GM12873 (cell line): ENCODE measurements around the gene SLC30A3.
A peak's percentile ranks its signal among the peaks of the same experiment; 100 is the strongest.

ENCODE experiments used
- TF ChIP-seq, protein P1 (sequence below): IDR thresholded peaks from 2 replicates; pipeline ENCODE4 v1.5.1; 2012; ENCODE audit warnings: low read depth, mild to moderate bottlenecking, moderate library complexity, low read length, control low read depth; ENCODE audit not compliant: insufficient read depth; ENCODE audit errors: missing control alignments

The SLC30A3 gene

DNA sequence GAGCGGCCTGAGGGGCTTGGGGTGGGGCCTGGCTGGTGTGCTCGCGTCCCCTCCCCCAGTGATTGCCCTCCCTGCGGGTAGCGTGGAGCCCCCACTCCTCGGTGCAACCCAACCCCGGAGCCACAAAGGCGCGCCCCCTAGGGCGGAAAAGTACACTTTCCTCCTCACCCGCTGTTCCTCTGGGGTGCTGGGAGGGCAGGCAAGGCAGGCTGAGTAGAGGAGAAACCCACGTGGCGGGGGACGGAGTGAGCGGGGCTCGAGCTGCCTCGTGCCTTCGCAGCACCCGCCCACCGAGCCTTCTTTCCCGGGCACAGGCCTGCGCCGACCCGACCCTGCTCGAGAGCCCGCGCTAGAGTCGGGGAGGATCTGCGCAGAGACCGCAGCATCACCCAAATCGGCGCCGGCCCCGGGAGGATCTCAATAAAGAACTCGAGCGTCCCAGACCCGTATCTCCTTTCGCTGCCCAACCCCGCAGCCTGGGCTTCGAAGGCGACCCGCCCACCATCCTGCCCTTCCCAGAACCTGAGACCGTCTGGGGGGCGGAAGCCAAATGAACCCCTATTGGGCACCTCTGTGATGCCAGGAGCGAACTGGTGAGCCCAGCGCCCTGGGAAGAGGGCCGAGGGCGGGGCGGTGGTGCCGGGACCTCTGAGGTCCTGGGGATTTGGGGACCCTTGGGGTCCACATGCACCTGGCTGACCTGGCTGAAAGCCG, 43.9 kb upstream of the SLC30A3 start:
- TF ChIP-seq, protein P1, sequence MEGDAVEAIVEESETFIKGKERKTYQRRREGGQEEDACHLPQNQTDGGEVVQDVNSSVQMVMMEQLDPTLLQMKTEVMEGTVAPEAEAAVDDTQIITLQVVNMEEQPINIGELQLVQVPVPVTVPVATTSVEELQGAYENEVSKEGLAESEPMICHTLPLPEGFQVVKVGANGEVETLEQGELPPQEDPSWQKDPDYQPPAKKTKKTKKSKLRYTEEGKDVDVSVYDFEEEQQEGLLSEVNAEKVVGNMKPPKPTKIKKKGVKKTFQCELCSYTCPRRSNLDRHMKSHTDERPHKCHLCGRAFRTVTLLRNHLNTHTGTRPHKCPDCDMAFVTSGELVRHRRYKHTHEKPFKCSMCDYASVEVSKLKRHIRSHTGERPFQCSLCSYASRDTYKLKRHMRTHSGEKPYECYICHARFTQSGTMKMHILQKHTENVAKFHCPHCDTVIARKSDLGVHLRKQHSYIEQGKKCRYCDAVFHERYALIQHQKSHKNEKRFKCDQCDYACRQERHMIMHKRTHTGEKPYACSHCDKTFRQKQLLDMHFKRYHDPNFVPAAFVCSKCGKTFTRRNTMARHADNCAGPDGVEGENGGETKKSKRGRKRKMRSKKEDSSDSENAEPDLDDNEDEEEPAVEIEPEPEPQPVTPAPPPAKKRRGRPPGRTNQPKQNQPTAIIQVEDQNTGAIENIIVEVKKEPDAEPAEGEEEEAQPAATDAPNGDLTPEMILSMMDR = no peak

DNA sequence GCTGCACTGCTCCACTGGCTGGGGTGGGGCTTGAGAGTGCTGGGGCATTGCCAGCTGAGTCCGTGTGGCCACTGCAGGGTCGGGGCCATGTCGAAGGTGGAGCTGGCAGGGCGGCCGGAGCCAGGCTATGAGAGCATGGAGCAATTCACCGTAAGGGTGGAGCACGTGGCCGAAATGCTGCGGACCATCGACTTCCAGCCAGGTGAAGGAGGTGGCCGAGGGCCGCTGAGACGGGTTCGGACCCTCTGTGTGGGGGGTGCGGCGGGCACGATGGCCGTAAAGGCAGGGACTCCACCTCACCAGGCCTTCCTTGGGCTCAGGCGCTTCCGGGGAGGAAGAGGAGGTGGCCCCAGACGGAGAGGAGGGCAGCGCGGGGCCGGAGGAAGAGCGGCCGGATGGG, 43.3 kb upstream of the SLC30A3 start:
- TF ChIP-seq, protein P1 = no peak

DNA sequence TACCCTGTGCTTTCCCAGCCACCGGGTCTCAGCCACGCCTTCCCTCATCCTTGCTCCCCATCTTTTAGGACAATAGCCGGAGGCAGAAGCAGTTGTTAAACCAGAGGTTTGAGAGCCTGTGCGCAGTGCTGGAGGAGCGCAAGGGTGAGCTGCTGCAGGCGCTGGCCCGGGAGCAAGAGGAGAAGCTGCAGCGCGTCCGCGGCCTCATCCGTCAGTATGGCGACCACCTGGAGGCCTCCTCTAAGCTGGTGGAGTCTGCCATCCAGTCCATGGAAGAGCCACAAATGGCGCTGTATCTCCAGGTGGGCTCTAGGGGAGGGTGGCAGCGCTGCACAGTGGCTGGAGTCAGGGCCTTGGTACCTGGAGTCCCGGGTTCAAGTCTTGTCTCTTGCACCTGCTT, 42.7 kb upstream of the SLC30A3 start:
- TF ChIP-seq, protein P1 = no peak

DNA sequence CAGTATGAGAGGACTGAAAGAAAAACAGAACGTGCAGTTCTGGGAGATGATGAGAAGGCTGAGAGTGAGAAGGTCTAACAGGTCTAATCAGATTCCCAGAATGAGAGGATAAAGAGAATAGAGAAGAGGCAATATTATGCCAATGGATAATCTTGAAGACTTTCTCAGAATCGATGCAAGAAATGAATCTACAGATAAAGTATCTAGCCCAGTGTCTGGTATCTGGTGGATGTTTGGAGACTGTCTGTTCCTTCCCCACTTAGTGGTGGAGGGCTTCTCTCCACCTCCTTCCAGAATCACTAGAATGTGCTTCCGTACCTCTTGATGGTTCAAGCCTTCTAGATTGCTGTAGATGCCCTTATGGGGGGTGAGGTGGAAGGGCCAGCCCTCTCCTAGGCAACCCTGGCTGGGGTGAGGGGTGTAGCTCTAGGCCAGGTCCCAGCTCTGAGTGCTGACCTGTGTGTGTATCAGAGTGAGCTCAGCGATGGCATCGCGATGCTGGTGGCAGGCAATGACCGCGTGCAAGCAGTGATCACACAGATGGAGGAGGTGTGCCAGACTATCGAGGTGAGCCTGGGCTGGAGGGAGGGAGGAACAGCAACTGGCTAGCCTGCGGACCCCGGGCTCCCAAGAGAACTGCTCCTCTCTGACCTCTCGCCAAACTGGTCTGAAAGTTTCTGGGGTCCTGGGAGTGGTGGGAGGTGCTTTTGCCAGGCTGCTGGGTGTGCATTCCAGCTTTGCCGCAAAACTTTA, 41.8 kb upstream of the SLC30A3 start:
- TF ChIP-seq, protein P1 = no peak

DNA sequence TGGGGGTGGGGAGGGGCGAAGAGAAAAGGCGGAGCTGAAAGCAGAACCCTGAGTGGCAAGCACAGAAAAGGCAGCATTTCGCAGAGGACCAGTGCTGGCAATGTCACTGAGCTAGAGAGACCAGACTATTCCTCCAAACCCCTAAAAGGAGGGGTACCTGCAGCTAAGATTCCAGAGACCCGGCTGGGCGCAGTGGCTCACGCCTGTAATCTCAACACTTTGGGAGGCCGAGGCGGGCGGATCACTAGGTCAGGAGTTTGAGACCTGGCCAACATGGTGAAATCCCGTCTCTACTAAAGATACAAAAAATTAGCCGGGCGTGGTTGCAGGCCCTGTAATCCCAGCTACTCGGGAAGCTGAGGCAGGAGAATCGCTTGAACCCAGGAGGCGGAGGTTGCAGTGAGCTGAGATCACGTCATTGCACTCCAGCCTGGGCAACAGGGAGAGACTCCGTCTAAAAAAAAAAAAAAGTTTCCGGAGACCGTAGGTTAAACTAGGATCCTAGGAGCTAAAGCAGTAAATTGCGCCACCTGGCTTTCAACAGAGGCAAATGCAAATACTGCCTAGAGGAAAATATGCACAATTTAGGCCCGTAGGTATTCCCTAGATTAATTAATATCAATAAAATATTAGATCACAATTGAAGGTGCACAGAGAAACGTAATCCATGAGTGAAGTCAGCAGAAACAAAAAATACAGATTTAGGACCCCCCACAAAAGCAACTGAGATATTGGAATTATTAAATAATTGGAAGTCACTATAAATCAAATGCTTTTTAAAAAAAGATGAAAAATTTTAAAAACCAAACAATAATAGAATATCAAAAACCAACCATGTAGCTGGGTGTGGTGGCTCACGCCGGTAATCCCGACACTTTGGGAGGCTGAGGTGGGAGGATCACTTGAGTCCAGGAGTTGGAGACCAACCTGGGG, 40.5 kb upstream of the SLC30A3 start:
- TF ChIP-seq, protein P1 = peak; percentile 77

DNA sequence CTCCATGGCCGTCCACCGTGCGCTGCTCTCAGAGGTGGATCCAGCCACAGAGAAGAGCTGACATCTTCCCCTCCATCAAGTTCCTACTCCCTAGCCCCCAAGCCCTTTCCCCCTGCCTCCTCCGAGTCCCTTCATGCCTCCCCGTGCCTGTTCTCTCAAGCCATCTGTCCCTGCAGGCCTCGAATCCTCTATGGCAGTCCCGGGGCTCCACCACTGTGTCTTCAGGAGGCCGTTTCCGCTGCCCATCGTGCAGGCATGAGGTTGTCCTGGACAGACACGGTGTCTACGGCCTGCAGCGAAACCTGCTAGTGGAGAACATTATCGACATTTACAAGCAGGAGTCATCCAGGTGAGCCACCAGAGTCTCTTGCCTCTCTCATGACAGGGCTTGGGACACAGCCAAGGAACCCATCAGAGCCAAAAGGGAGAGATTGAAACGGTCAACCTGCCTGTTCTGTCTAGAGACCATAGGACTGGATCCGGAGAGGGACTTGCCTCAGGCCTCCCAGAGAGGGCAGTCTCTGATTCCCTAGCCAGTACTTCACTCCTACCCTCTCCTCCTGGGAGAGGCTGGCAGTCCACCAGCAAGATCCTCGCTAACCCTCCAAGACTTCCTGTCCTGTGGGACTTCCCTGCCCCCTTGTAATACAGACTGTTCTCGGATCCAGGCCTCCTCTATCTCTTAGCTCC, 35.7 kb upstream of the SLC30A3 start:
- TF ChIP-seq, protein P1 = no peak
